ENCODE measurements around the gene SLC51B. TPM values are rescaled to one million over a fixed set of nuclear protein-coding genes. Genes with fewer than 3 reads are reported as not detected.

Gene SLC51B
- total RNA-seq (2013), result not detected
- polyA plus RNA-seq, result not detected
- not detected in 2 replicates for polyA minus RNA-seq
- total RNA-seq, result 0 to 0.35 (median 0) reads per million in 11 experiments

DNA sequence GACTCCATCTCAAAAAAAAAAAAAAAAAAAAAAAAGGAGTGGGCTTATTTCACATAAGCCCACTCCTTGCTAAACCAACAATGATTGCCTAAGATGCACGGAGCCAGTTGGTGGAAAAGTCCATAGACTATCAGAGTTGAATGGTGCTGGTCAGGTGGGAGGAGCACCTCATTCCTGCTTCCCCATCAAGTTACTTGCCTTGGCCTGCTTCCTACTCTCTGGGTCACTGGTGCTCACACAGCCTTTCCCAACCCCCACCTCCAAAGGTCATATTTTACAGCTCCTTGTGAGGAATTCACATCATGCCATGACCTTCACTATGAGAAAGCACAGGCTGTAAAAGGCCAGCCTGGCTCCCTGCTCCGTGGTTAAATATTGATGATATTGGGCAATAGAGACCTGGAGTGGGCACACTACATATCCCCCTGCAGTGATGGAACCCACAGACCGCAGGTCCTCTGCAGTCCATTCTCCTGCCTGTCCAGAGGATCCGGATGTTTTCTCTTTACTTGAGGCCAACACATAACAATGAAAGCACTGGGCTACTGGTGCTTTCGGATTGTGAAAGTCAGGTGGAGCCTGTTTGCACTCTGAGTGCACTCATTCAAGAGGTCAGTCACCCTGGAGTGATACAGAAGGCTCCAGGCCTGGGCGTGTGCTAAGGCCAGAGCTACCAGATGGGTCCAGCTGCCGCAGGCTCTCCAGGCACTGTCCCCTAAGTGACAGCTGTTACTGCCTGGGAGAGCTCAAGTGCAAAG is at the start of gene SLC51B:
Gene SLC51B (plus strand): TSS at position 664 of the 758 bp plus-strand sequence. CDS start 4,618 bp downstream, outside the sequence.
- no peaks in the 10 kb centered on the region for H4K20me1 ChIP-seq (ENCODE audit: insufficient read depth, low read length)
- peaks cover 0 to 1% (median 0%) of the 10 kb centered on the region in 7 donors for H3K9me3 Mint-ChIP-seq
- peaks cover 9 to 11% of the 10 kb centered on the region in 2 donors for H3K4me1 ChIP-seq (ENCODE audit: control insufficient read depth in 1 of 2, insufficient read depth in 2 of 2, low read length in 2 of 2)
- intact Hi-C loops (cut with micrococcal nuclease), result no loop called here
- peaks cover 2 to 10% (median 5%) of the 10 kb centered on the region in 3 donors for H3K27me3 Mint-ChIP-seq (ENCODE audit: low read depth in 3 of 3)
- DNase-seq, result no peak
- H3K27ac ChIP-seq (ENCODE audit: low read depth in 1 of 2, low read length in 2 of 2), result no peak within 1 kb of the TSS
- H3K9me3 ChIP-seq (replicated peaks in 1 of 2; ENCODE audit: control insufficient read depth in 1 of 2, insufficient read depth in 1 of 2, low read length in 2 of 2), result no peaks in the 10 kb centered on the region
- no peak within 1 kb of the TSS for H3K4me2 ChIP-seq (replicated peaks; ENCODE audit: extremely low read depth, low read length, poor library complexity, severe bottlenecking)
- H3K27ac Mint-ChIP-seq, result no peak within 1 kb of the TSS
- H3K79me2 ChIP-seq (ENCODE audit: insufficient read depth, low read length), result no peaks in the 10 kb centered on the region
- H3K4me3 ChIP-seq (replicated peaks in 1 of 3; ENCODE audit: low read depth in 2 of 3, low read length in 3 of 3), result no peak within 1 kb of the TSS
- TF ChIP-seq CTCF (IDR thresholded peaks at IDR 0.05), result no peak
- H3K4me1 Mint-ChIP-seq, result peaks cover 10% of the 10 kb centered on the region
- H3K36me3 Mint-ChIP-seq, result no peaks in the 10 kb centered on the region
- H3K9ac ChIP-seq (ENCODE audit: insufficient read depth, low read length, poor library complexity, severe bottlenecking), result no peak within 1 kb of the TSS
- H3K27me3 ChIP-seq (ENCODE audit: control insufficient read depth in 2 of 2, insufficient read depth in 2 of 2, low read length in 2 of 2), result no peaks in the 10 kb centered on the region
- H2AFZ ChIP-seq (ENCODE audit: insufficient read depth, low read depth, low read length, poor library complexity, severe bottlenecking), result no peak within 1 kb of the TSS
- no peak within 1 kb of the TSS for H3K4me3 Mint-ChIP-seq
- H3K36me3 ChIP-seq (replicated peaks in 1 of 2; ENCODE audit: control insufficient read depth in 1 of 2, insufficient read depth in 2 of 2, low read length in 2 of 2), result no peaks in the 10 kb centered on the region
- WGBS (ENCODE audit: insufficient coverage), result 98% methylated on average over 5 of the region's 7 CpGs

GRCh38 chr15:64997066-64997465 is 48.1 kb upstream of the SLC51B start:
- peaks cover 3% of the 10 kb centered on the region for H3K4me1 Mint-ChIP-seq
- no peaks in the 10 kb centered on the region for H3K4me1 ChIP-seq (ENCODE audit: control insufficient read depth in 1 of 2, insufficient read depth in 2 of 2, low read length in 2 of 2)
- H3K9me3 ChIP-seq (replicated peaks in 1 of 2; ENCODE audit: control insufficient read depth in 1 of 2, insufficient read depth in 1 of 2, low read length in 2 of 2), result no peaks in the 10 kb centered on the region
- peaks cover 0 to 4% (median 3%) of the 10 kb centered on the region in 3 donors for H3K27me3 Mint-ChIP-seq (ENCODE audit: low read depth in 3 of 3)
- no peak overlapping the region for H3K4me3 ChIP-seq (replicated peaks in 1 of 3; ENCODE audit: low read depth in 2 of 3, low read length in 3 of 3)
- H3K36me3 ChIP-seq (replicated peaks in 1 of 2; ENCODE audit: control insufficient read depth in 1 of 2, insufficient read depth in 2 of 2, low read length in 2 of 2), result no peaks in the 10 kb centered on the region
- no peak overlapping the region for H2AFZ ChIP-seq (ENCODE audit: insufficient read depth, low read depth, low read length, poor library complexity, severe bottlenecking)
- intact Hi-C loops (cut with micrococcal nuclease), result no loop called here
- H3K27me3 ChIP-seq (ENCODE audit: control insufficient read depth in 2 of 2, insufficient read depth in 2 of 2, low read length in 2 of 2), result no peaks in the 10 kb centered on the region
- no peak overlapping the region for H3K4me3 Mint-ChIP-seq
- no peak overlapping the region for H3K9ac ChIP-seq (ENCODE audit: insufficient read depth, low read length, poor library complexity, severe bottlenecking)
- peaks cover 0 to 10% of the 10 kb centered on the region in 2 donors for H3K36me3 Mint-ChIP-seq
- H3K79me2 ChIP-seq (ENCODE audit: insufficient read depth, low read length), result no peaks in the 10 kb centered on the region
- 86% methylated on average over 3 of the region's 5 CpGs for WGBS (ENCODE audit: insufficient coverage)
- H3K4me2 ChIP-seq (replicated peaks; ENCODE audit: extremely low read depth, low read length, poor library complexity, severe bottlenecking), result no peak overlapping the region
- H3K27ac ChIP-seq (ENCODE audit: low read depth in 1 of 2, low read length in 2 of 2), result no peak overlapping the region
- no peak overlapping the region for H3K27ac Mint-ChIP-seq
- H4K20me1 ChIP-seq (ENCODE audit: insufficient read depth, low read length), result no peaks in the 10 kb centered on the region
- H3K9me3 Mint-ChIP-seq, result no peaks in the 10 kb centered on the region
- TF ChIP-seq CTCF (IDR thresholded peaks at IDR 0.05), result no peak
- DNase-seq, result no peak
